H9 (cell line): ENCODE measurements around the gene FRMD4B. TPM values are rescaled to one million over a fixed set of nuclear protein-coding genes. Genes with fewer than 3 reads are reported as not detected.

Experiments
- DNase-seq: peaks from one replicate; pipeline ENCODE4 v3.0.0-alpha.2; 2017
- H2AFZ ChIP-seq: one replicate; pipeline ENCODE4 v1.6.1; 2013; ENCODE audit warnings: mild to moderate bottlenecking, low read length, control low read depth, moderate library complexity
- H2AK5ac ChIP-seq: 2 replicates; pipeline ENCODE4 v1.6.1; 2013; ENCODE audit warnings: low read length, control low read depth, mixed read lengths; ENCODE audit not compliant: insufficient read length
- H2BK120ac ChIP-seq: one replicate; pipeline ENCODE4 v1.6.1; 2013; ENCODE audit warnings: low read depth, mild to moderate bottlenecking, low read length, control low read depth, inconsistent platforms; ENCODE audit not compliant: poor library complexity, severe bottlenecking
- H2BK12ac ChIP-seq: 2 replicates; pipeline ENCODE4 v1.6.1; 2013; ENCODE audit warnings: low read length, control low read depth, mixed read lengths, low read depth; ENCODE audit not compliant: insufficient read length
- H2BK15ac ChIP-seq: 2 replicates; pipeline ENCODE4 v1.6.1; 2013; ENCODE audit warnings: low read depth, low read length, control low read depth
- H2BK20ac ChIP-seq: one replicate; pipeline ENCODE4 v1.6.1; 2013; ENCODE audit warnings: low read depth, mild to moderate bottlenecking, low read length, control low read depth, inconsistent platforms; ENCODE audit not compliant: poor library complexity, severe bottlenecking
- H2BK5ac ChIP-seq: 2 replicates; pipeline ENCODE4 v1.6.1; 2013; ENCODE audit warnings: low read length, control low read depth, mixed read lengths; ENCODE audit not compliant: insufficient read length
- H3K14ac ChIP-seq: 2 replicates; pipeline ENCODE4 v1.6.1; 2013; ENCODE audit warnings: low read length, control low read depth; ENCODE audit not compliant: insufficient read depth
- H3K18ac ChIP-seq: 2 replicates; pipeline ENCODE4 v1.6.1; 2013; ENCODE audit warnings: low read depth, mild to moderate bottlenecking, mixed read lengths, low read length, control low read depth; ENCODE audit not compliant: insufficient read length
- H3K23ac ChIP-seq: 2 replicates; pipeline ENCODE4 v1.6.1; 2013; ENCODE audit warnings: low read length, control low read depth, mixed read lengths, low read depth; ENCODE audit not compliant: insufficient read length
- H3K23me2 ChIP-seq: 2 replicates; pipeline ENCODE4 v1.6.1; 2013; ENCODE audit warnings: low read depth, mild to moderate bottlenecking, mixed read lengths, low read length, control low read depth; ENCODE audit not compliant: insufficient read length, poor library complexity, severe bottlenecking
- H3K27ac ChIP-seq: 2 replicates; pipeline ENCODE4 v1.5.1; 2013; ENCODE audit warnings: low read length, control low read depth, mixed read lengths, low read depth; ENCODE audit not compliant: insufficient read length
- H3K27me3 ChIP-seq: 2 replicates; pipeline ENCODE4 v1.6.1; 2013; ENCODE audit warnings: low read length, control low read depth, inconsistent platforms; ENCODE audit not compliant: insufficient read depth
- H3K4ac ChIP-seq: 2 replicates; pipeline ENCODE4 v1.6.1; 2013; ENCODE audit warnings: low read depth, mild to moderate bottlenecking, control low read depth, inconsistent platforms, low read length, moderate library complexity
- H3K4me1 ChIP-seq: 2 replicates; pipeline ENCODE4 v1.6.1; 2013; ENCODE audit warnings: low read length, control low read depth, inconsistent platforms; ENCODE audit not compliant: insufficient read depth
- H3K4me2 ChIP-seq: 2 replicates; pipeline ENCODE4 v1.6.1; 2013; ENCODE audit warnings: low read length, control low read depth, mixed read lengths; ENCODE audit not compliant: insufficient read length, insufficient read depth
- H3K56ac ChIP-seq: 2 replicates; pipeline ENCODE4 v1.6.1; 2013; ENCODE audit warnings: low read depth, mild to moderate bottlenecking, mixed read lengths, low read length, control low read depth; ENCODE audit not compliant: insufficient read length
- H3K79me1 ChIP-seq: 2 replicates; pipeline ENCODE4 v1.6.1; 2013; ENCODE audit warnings: low read depth, mild to moderate bottlenecking, moderate library complexity, low read length, control low read depth, inconsistent platforms; ENCODE audit not compliant: insufficient read depth, poor library complexity, severe bottlenecking
- H3K79me2 ChIP-seq: 2 replicates; pipeline ENCODE4 v1.6.1; 2013; ENCODE audit warnings: low read length, control low read depth, inconsistent platforms; ENCODE audit not compliant: insufficient read depth
- H3K9ac ChIP-seq: 2 replicates; pipeline ENCODE4 v1.6.1; 2013; ENCODE audit warnings: low read length, control low read depth, mixed read lengths; ENCODE audit not compliant: insufficient read length; ENCODE audit errors: extremely low read depth
- H3K9me3 ChIP-seq: one replicate; pipeline ENCODE4 v1.6.1; 2013; ENCODE audit warnings: low read depth, low read length, inconsistent platforms; ENCODE audit not compliant: control insufficient read depth
- H3T11ph ChIP-seq: one replicate; pipeline ENCODE4 v1.6.1; 2013; ENCODE audit warnings: mild to moderate bottlenecking, low read length, control low read depth, inconsistent platforms
- H4K20me1 ChIP-seq: one replicate; pipeline ENCODE4 v1.6.1; 2013; ENCODE audit not compliant: control insufficient read depth, insufficient read length, insufficient read depth
- H4K5ac ChIP-seq: 2 replicates; pipeline ENCODE4 v1.6.1; 2013; ENCODE audit warnings: low read depth, mild to moderate bottlenecking, mixed read lengths, low read length, control low read depth; ENCODE audit not compliant: insufficient read length
- H4K8ac ChIP-seq: replicated peaks from 2 replicates; pipeline ENCODE4 v1.6.1; 2013; ENCODE audit warnings: low read length, control low read depth, mixed read lengths, low read depth; ENCODE audit not compliant: insufficient read length
- H4K91ac ChIP-seq: 2 replicates; pipeline ENCODE4 v1.6.1; 2013; ENCODE audit warnings: low read depth, mild to moderate bottlenecking, moderate library complexity, mixed read lengths, low read length, control low read depth; ENCODE audit not compliant: insufficient read length
- H3K27ac Mint-ChIP-seq, 3 experiments: 2 replicates in 2 of 3; 3 replicates in 1 of 3; pipeline ENCODE4 v1.8.0; 2020 to 2021; ENCODE audit warnings: mixed read lengths in 3 of 3, mild to moderate bottlenecking in 1 of 3, moderate library complexity in 1 of 3
- H3K27me3 Mint-ChIP-seq: 2 replicates; pipeline ENCODE4 v1.8.0; 2021; ENCODE audit warnings: low read depth, mild to moderate bottlenecking, moderate library complexity, mixed read lengths
- H3K36me3 Mint-ChIP-seq, 3 experiments: 2 replicates in 2 of 3; 3 replicates in 1 of 3; pipeline ENCODE4 v1.8.0; 2020 to 2021; ENCODE audit warnings: low read depth in 3 of 3, mixed read lengths in 3 of 3; ENCODE audit not compliant: insufficient read depth in 1 of 3
- H3K4me1 Mint-ChIP-seq, 2 experiments: 2 replicates each; pipeline ENCODE4 v1.8.0; 2020; ENCODE audit warnings: mixed read lengths in 2 of 2
- H3K4me3 Mint-ChIP-seq, 2 experiments: 2 replicates in 1 of 2; 3 replicates in 1 of 2; pipeline ENCODE4 v1.8.0; 2020 to 2021; ENCODE audit warnings: mild to moderate bottlenecking in 2 of 2, mixed read lengths in 2 of 2, moderate library complexity in 1 of 2
- H3K9me3 Mint-ChIP-seq, 2 experiments: 2 replicates in 1 of 2; 3 replicates in 1 of 2; pipeline ENCODE4 v1.8.0; 2020; ENCODE audit warnings: mild to moderate bottlenecking in 2 of 2, mixed read lengths in 2 of 2, moderate library complexity in 1 of 2
- CTCF ChIP-seq: fragments of 200-600 bp; sonication (generic); conservative IDR thresholded peaks from 3 replicates; pipeline ENCODE4 v1.8.0; 2021; ENCODE audit warnings: antibody characterized with exemption, mild to moderate bottlenecking
- WGBS: extraction: QIAGEN DNeasy Blood & Tissue Kit; methylation state at CpG from one replicate; pipeline ENCODE4 v1.1.7; 2013; ENCODE audit warnings: missing lambda C conversion rate, low lambda C conversion rate, mixed read lengths; ENCODE audit not compliant: insufficient read length; ENCODE audit errors: extremely low coverage; 5-methylcytosine and 5-hydroxymethylcytosine counted together
- total RNA-seq: library from RNA; stranded (reverse); gene quantifications from 2 replicates; pipeline ENCODE4 v1.2.1, GENCODE V29; 2021

The FRMD4B gene
- total RNA-seq, 1 experiment from 2014 or later = 3.4 TPM

DNA sequence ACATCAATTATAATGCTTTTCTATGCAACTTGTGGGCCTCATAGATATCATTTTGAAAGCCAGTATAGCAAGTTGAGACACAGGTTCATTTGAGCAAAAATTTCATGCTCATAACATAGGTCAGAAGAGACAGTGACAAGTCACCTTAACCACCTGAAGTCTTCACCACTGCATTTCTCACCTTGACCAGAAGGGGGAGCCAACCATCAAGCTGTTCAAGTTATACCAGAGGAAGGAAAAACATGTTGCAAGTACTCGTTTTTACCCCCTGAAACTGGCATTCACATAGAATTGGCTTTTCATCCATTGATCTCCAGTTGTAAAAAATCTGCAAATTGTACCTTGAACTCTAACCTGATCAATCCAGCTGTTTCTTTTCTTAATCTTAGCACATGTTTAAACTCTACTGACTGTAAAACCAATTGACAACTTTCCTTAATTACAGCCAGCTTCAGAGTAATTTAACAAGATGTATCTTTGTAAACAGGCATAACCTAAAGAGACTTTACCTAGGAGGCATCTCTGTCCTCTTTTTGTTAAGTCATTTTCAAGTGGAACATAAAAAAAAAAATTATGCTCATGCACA, 264.9 kb downstream of the FRMD4B start:
- H4K5ac ChIP-seq = no peak overlapping the region
- no peak overlapping the region for H4K91ac ChIP-seq
- no peaks in the 10 kb centered on the region for H3K79me2 ChIP-seq
- no peaks in the 10 kb centered on the region for H3K27me3 ChIP-seq
- H3K4me2 ChIP-seq = no peak overlapping the region
- no peak overlapping the region for H2AFZ ChIP-seq
- Mint-ChIP-seq H3K9me3 (no peaks in the 10 kb centered on the region), H3K27me3 (no peaks in the 10 kb centered on the region), H3K27ac (no peak overlapping the region), H3K36me3 (no peaks in the 10 kb centered on the region), H3K4me3 (no peak overlapping the region), H3K4me1 (peaks cover 0 to 6% of the 10 kb centered on the region in 2 experiments; a peak in 2 of 4 replicates)
- no peaks in the 10 kb centered on the region for H3K23me2 ChIP-seq
- H4K8ac ChIP-seq = no peak overlapping the region
- no peaks in the 10 kb centered on the region for H3K9me3 ChIP-seq
- no peak overlapping the region for H3K27ac ChIP-seq
- H3K79me1 ChIP-seq = no peaks in the 10 kb centered on the region
- no peak overlapping the region for H2BK120ac ChIP-seq
- DNase-seq = peak; percentile 82
- H3K23ac ChIP-seq = no peak overlapping the region
- no peaks in the 10 kb centered on the region; the same call in 1 of the 2 replicates for H3K4me1 ChIP-seq
- no peak overlapping the region for H3K4ac ChIP-seq
- no peak overlapping the region for H2BK5ac ChIP-seq
- TF ChIP-seq CTCF = peak; percentile 91
- H3K9ac ChIP-seq = no peak overlapping the region
- no peak overlapping the region for H3K56ac ChIP-seq
- WGBS = no CpG with 5 or more reads among the region's 1 CpG
- no peak overlapping the region for H3T11ph ChIP-seq
- H2BK12ac ChIP-seq = no peak overlapping the region
- H3K18ac ChIP-seq = no peak overlapping the region
- no peak overlapping the region for H2BK20ac ChIP-seq
- H2BK15ac ChIP-seq = no peak overlapping the region
- H2AK5ac ChIP-seq = no peak overlapping the region
- H3K14ac ChIP-seq = no peak overlapping the region
- no peaks in the 10 kb centered on the region for H4K20me1 ChIP-seq
